GM20000 (cell line): ENCODE data around the gene FGA.

Source experiments
- DNase-seq: peaks from one replicate; pipeline ENCODE4 v3.0.0; 2012; ENCODE audit warnings: low spot score
- TF ChIP-seq, protein P1 (sequence below): IDR thresholded peaks from 2 replicates; pipeline ENCODE4 v1.5.1; 2012; ENCODE audit warnings: mild to moderate bottlenecking, control low read depth; ENCODE audit errors: extremely low read depth, missing control alignments

FGA gene

DNA sequence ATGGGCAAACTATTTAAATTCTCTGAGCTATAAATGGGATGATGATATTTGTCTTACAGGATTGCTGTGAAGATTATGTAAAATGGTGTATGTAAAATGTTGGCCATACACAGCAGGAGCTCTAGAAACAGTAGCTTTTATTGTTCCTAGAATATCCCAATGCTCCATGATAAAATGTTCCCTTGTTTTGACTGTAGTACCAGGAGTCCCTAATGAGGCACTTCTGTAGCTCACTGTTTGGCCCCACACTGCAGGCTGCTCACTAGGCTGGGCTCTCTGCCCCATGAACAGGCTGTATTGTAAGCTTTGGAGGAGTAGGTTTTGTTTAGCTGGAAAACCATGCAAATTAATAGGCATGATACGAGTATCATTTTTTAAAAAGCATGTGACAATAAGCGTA lies 3.3 kb upstream of the FGA start:
- no peak for DNase-seq
- TF ChIP-seq, protein P1, sequence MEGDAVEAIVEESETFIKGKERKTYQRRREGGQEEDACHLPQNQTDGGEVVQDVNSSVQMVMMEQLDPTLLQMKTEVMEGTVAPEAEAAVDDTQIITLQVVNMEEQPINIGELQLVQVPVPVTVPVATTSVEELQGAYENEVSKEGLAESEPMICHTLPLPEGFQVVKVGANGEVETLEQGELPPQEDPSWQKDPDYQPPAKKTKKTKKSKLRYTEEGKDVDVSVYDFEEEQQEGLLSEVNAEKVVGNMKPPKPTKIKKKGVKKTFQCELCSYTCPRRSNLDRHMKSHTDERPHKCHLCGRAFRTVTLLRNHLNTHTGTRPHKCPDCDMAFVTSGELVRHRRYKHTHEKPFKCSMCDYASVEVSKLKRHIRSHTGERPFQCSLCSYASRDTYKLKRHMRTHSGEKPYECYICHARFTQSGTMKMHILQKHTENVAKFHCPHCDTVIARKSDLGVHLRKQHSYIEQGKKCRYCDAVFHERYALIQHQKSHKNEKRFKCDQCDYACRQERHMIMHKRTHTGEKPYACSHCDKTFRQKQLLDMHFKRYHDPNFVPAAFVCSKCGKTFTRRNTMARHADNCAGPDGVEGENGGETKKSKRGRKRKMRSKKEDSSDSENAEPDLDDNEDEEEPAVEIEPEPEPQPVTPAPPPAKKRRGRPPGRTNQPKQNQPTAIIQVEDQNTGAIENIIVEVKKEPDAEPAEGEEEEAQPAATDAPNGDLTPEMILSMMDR = no peak

DNA sequence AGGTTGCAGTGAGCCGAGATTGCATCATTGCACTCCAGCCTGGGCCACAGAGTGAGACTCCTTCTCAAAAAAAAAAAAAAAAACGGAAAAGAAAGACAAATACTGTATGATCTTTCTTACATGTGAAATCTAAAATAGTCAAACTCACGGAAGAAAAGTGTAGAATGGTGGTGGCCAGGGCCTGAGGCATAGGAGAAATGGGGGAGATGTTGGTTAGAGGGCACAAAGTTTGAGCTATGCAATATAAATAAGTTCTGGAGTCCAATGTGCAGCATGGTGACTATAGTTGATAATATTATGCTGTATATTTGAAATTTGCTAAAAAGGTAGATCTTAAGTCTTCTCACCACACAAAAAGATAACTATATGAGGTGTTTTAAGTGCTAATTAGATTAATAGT lies 1.3 kb upstream of the FGA start:
- no peak for DNase-seq
- TF ChIP-seq, protein P1 = no peak

DNA sequence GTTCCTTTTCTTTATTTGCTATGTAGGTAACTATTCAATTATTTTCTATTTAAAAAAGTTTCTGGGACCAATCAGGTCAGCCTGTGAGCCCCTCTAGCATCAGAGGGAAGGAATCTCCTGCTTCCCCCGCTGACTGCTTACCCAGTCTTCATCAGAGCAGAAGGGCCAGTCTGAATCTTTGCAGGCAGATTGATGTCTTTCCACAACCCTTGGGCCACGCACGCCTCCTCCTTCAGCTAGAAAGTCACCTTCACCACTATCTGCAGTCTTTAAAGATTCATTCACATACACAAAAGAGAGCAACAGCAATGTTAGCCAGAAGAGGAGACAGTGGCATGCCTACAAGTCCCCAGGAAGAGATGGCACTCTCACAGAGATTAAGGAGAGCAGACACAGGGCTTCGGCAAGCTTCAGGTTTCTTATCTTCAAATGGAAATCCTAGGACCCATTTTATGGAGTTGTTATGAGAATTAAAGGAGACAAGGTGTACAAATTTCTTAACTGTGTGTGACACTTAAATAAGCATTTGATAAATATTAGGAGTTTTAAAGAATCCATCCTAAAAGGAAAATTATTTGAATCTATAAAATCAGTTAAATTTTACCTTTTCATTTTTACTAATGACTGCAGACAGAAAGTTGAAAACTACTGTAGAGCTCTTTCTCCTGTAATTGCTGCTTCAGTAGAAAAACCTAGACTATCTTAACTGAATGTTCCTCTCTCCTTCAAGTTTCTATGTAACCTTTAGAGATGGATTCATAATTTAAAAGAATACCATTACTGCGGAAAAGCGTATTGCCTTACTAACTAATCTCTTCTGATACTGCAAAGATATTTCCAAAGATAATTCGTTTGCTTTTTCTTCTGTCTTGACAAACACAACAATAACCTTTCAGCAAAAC lies 995 bp downstream of the FGA start:
- no peak for DNase-seq
- TF ChIP-seq, protein P1 = no peak

DNA sequence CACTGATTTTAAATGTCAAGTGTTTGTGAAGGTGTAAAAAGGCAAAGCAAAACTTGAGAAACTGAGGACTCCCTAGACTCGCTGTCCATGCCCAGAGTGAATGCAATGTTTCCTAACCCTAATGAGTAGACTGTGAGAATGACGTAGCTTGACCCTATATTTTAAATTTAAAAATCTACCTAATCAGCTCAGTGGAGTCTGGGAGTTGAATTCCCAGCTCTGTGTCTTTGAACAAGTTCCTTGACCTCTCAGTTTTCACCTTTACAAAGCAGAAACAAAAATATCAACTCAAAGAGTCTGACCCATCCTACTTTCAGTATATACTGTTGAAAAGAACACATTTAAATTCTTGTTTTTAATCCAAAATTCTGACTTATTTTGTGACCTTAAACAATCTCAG lies 2.3 kb downstream of the FGA start:
- TF ChIP-seq, protein P1 = no peak
- DNase-seq = no peak

DNA sequence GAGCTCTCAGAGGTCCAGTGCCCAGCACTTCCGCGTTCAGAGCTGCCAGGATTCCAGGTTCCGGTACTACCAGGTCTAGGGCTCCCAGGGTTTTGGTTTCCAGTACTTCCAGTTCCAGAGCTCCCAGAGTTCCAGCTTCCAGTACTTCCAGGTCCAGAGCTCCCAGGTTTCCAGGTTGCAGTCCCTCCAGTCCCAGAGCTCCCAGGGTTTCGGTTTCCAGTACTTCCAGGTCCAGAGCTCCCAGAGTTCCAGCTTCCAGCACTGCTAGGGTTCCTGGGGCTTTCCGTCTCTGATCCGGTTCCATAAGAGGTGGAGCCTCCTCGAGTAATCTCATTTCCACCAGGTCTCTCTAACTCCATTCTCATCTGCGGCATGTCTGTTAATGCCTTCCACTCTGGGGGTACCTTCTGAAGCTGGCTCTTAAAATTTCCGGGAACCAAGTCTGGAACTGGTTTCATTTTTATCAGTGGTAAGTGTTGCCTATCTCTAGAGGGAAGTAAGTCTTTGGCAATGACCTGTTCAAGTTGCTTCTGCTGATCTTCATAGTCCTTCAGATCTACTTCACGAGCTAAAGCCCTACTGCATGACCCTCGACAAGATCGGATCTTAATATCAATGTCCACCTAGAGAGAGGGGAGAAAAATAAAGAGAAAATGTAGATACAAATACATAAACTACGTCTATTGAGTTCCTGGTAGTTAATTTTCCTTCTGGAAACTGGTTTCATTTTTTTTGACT lies 4.1 kb downstream of the FGA start:
- no peak for DNase-seq
- TF ChIP-seq, protein P1 = no peak

DNA sequence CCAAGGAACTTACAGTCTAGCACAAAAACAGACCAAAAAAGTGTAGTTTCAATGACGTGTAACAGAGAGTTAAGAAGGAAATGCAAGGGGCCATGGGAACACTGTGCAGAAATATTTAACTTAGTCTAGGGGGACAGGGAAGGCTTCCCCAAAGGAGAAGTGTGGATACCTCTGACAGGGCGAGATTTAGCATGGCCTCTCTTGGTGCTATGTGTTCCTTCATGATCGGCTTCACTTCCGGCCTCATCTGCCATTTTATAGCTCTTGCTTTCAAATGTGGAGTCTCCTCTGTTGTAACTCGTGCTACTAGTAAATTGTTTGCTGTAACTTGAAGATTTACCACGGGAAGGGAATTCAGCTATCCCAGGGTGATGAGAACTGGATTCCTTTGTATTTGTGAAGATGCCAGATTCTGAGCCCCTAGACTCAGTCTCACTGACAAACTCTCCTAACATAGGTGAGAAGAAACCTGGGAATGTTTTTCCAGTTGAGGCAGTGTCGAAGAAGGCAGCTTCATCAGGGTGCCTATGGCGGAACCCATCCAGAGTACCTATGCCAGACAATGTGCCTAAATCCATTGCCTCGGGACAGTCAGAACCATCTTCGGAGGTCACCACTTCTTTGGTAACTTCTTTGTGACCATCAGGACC lies 5.0 kb downstream of the FGA start:
- DNase-seq = no peak
- TF ChIP-seq, protein P1 = no peak

DNA sequence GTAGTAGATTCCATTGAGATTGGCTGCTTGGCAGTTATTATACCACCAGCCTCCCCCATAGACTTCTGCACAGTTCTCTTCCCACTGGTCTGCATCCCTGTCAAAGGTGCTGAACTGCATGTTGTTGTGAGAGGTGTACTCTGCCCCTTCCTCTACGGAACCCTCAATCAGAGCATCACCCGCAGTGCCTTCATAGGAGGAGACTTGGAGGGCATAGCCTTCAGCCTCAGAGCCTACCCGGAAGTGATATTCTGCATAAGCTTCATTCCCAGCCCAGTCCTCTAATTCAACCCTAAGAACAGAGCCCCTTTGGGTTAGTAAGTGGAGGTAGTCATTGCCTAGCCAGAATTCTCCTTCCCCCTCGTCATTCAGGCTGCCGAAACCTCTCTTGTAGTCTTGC lies 6.3 kb downstream of the FGA start:
- TF ChIP-seq, protein P1 = no peak
- DNase-seq = no peak
